ENCODE data around the gene DAPK1. TPM values are rescaled to one million over a fixed set of nuclear protein-coding genes. Genes with fewer than 3 reads are reported as not detected.
A peak's percentile ranks its signal among the peaks of the same experiment; 100 is the strongest.

The DAPK1 gene
- total and polyA plus RNA-seq, 11 donors = 1.0 to 52.5 (median 2.3) TPM

DNA sequence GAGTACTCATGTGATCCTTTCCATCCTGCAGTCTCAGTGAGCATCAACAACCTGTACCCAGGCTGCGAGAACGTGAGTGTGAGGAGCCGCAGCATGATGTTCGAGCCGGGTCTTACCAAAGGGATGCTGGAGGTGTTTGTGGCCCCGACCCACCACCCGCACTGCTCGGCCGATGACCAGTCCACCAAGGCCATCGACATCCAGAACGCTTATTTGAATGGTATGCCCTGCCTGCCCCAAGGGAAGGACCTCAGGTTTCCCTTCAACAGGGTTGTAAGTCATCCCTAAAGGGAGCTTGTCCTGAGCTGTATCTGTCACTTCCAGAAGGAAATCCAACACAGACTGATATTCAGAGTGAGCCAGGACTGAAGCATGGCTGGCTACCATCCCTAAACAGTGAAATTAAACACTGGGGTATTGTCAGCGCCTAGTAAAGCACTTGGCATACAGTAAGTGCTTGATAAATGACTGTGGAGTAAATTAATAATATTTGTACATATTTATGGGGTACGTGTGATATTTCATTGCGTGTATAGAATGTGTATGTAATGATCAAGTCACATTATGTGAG, 188.9 kb downstream of the DAPK1 start:
- H3K4me3 ChIP-seq = no peak overlapping the region
- peaks cover 0 to 7% (median 0%) of the 10 kb centered on the region in 12 donors for H3K9me3 ChIP-seq
- peaks cover 0 to 11% (median 0%) of the 10 kb centered on the region in 9 donors for H3K36me3 ChIP-seq
- WGBS, 4 donors = 95 to 97% (median 96%) methylated on average over 14 of the region's 14 CpGs
- H3K4me1 ChIP-seq = peaks cover 0 to 23% (median 0%) of the 10 kb centered on the region in 12 donors
- no peaks in the 10 kb centered on the region for H3K27me3 ChIP-seq
- H3K27ac ChIP-seq = peak overlapping the region in 2 of 12 donors; percentile 49 to 88
- no peak for DNase-seq
- ATAC-seq = no peak
- intact Hi-C loops (cut with DNase I) = loop anchor here in 4 of 10 donors (5.0 to 10.0 kb wide), 3 partner anchors 126 to 888 kb away; no protein-coding TSS in a partner anchor
- TF ChIP-seq CTCF (IDR thresholded peaks at IDR 0.05) = no peak
- TF ChIP-seq POLR2A (IDR thresholded peaks at IDR 0.05) = no peak

GRCh38 chr9:87687207-87687606, 189.5 kb downstream of the DAPK1 start:
- ATAC-seq (no peak), DNase-seq (no peak)
- H3K9me3 ChIP-seq = peaks cover 0 to 8% (median 0%) of the 10 kb centered on the region in 12 donors
- H3K4me3 ChIP-seq = no peak overlapping the region
- TF ChIP-seq POLR2A (IDR thresholded peaks at IDR 0.05) = no peak
- TF ChIP-seq CTCF (IDR thresholded peaks at IDR 0.05) = no peak
- H3K4me1 ChIP-seq = peaks cover 0 to 23% (median 0%) of the 10 kb centered on the region in 12 donors
- peaks cover 0 to 5% (median 0%) of the 10 kb centered on the region in 9 donors for H3K36me3 ChIP-seq
- H3K27me3 ChIP-seq = no peaks in the 10 kb centered on the region
- no peak overlapping the region for H3K27ac ChIP-seq
- WGBS, 4 donors = 75 to 89% (median 83%) methylated on average over 4 of the region's 4 CpGs
- intact Hi-C loops (cut with DNase I) = loop anchor here in 4 of 10 donors (5.0 to 10.0 kb wide), 3 partner anchors 125 to 888 kb away; no protein-coding TSS in a partner anchor

DNA sequence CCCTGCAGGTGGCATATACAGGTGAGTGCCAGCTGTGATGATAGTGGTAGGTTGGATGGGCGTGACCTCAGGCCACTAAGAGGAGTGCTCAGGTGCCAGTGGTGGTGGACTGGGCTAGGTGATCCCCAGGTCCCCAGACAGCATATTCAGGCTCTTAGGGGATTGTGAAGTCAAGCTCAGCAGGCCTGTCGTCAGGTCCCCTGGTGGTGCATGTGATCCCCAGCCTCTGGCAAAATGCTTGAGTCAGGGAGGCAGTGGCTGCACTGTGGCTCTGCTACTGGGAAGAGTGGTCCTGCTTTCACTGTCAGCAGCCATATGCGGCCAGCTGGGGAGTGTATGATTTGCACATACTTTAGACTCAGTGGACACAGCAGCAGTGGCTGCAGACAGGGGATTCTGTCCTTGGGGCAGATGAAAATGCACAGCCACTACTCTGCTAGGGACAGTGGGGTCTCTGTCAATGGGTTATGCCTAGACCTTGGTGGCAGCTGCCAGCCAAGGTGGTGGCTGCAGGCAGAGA, 196.6 kb downstream of the DAPK1 start:
- Histone ChIP-seq H3K4me3 (no peak overlapping the region), H3K27ac (no peak overlapping the region), H3K27me3 (no peaks in the 10 kb centered on the region), H3K4me1 (no peaks in the 10 kb centered on the region), H3K9me3 (peaks cover 0 to 20% (median 2%) of the 10 kb centered on the region in 12 donors), H3K36me3 (no peaks in the 10 kb centered on the region)
- DNase-seq (no peak), ATAC-seq (no peak)
- intact Hi-C loops (cut with DNase I) = no loop called here
- no peak for TF ChIP-seq CTCF (IDR thresholded peaks at IDR 0.05)
- TF ChIP-seq POLR2A (IDR thresholded peaks at IDR 0.05) = no peak
- WGBS, 4 donors = 96 to 100% (median 98%) methylated on average over 1 to 3 of the region's 3 CpGs

- H3K27me3 ChIP-seq = no peaks in the 10 kb centered on the region
- H3K4me1 ChIP-seq = no peaks in the 10 kb centered on the region
- no peak overlapping the region for H3K4me3 ChIP-seq
- peaks cover 0 to 3% (median 0%) of the 10 kb centered on the region in 9 donors for H3K36me3 ChIP-seq
- no peak for ATAC-seq
- intact Hi-C loops (cut with DNase I) = no loop called here
- TF ChIP-seq POLR2A (IDR thresholded peaks at IDR 0.05) (no peak), CTCF (IDR thresholded peaks at IDR 0.05) (no peak)
- DNase-seq = no peak
- WGBS, 4 donors = 74 to 90% (median 83%) methylated on average over 1 of the region's 1 CpG
- H3K9me3 ChIP-seq = peaks cover 0 to 16% (median 2%) of the 10 kb centered on the region in 12 donors
- no peak overlapping the region for H3K27ac ChIP-seq
Observed at GRCh38 chr9:87695523-87695922, 197.9 kb downstream of the DAPK1 start.
